Measurements from ENCODE around the gene ZNF689. TPM values are rescaled to one million over a fixed set of nuclear protein-coding genes. Genes with fewer than 3 reads are reported as not detected.
A peak's percentile ranks its signal among the peaks of the same experiment; 100 is the strongest.

Gene ZNF689
- total and polyA plus RNA-seq, 2 of the 13 experiments (the other 11 are each of a cell fraction or from before 2014, with no cell fraction given): 9.7 to 19.5 TPM

- TF ChIP-seq MZF1 (CRISPR knock-in tag; IDR thresholded peaks at IDR 0.05; ENCODE audit: borderline replicate concordance): no peak
- TF ChIP-seq RBM39 (IDR thresholded peaks at IDR 0.05; ENCODE audit: low read depth, low read length, poor library complexity, severe bottlenecking): no peak
- TF ChIP-seq GFI1 (CRISPR knock-in tag; IDR thresholded peaks at IDR 0.05; ENCODE audit: borderline replicate concordance): 0 out of 2 replicates have a peak, but pooled peaks have one; percentile 41
- no peak for TF ChIP-seq PLSCR1 (CRISPR knock-in tag; IDR thresholded peaks at IDR 0.05; ENCODE audit: borderline replicate concordance)
- no peak for TF ChIP-seq RARA (CRISPR knock-in tag; IDR thresholded peaks at IDR 0.05)
- TF ChIP-seq TMF1 (CRISPR knock-in tag; IDR thresholded peaks at IDR 0.05; ENCODE audit: low read depth): peak; percentile 39; the same call in 1 of the 2 replicates
- 0 out of 2 replicates have a peak, but pooled peaks have one; percentile 6 for TF ChIP-seq THRA (CRISPR knock-in tag; IDR thresholded peaks at IDR 0.05; ENCODE audit: borderline replicate concordance)
- peak; percentile 73 for TF ChIP-seq ZGPAT (CRISPR knock-in tag; IDR thresholded peaks at IDR 0.05)
- TF ChIP-seq HNRNPH1 (optimal IDR thresholded peaks at IDR 0.05; ENCODE audit: low read depth, low read length): no peak
- no peak for TF ChIP-seq NFE2 (CRISPR knock-in tag; IDR thresholded peaks at IDR 0.05)
- TF ChIP-seq JUN (CRISPR knock-in tag; IDR thresholded peaks at IDR 0.05): no peak
- TF ChIP-seq ZNF816 (CRISPR knock-in tag; IDR thresholded peaks at IDR 0.05; ENCODE audit: borderline replicate concordance): no peak
- TF ChIP-seq ZNF597 (CRISPR knock-in tag; IDR thresholded peaks at IDR 0.05): no peak
- peak; percentile 91; the same call in 1 of the 2 replicates for TF ChIP-seq FOXK1 (CRISPR knock-in tag; IDR thresholded peaks at IDR 0.05; ENCODE audit: borderline replicate concordance, low read depth)
- no peak for TF ChIP-seq SOX6 (IDR thresholded peaks at IDR 0.05)
- TF ChIP-seq SOX6 (CRISPR knock-in tag; IDR thresholded peaks at IDR 0.05): peak; percentile 26; the same call in 1 of the 2 replicates
- TF ChIP-seq ZNF12 (CRISPR knock-in tag; IDR thresholded peaks at IDR 0.05): no peak
- TF ChIP-seq CHD4 (IDR thresholded peaks at IDR 0.05; ENCODE audit: borderline replicate concordance, low read length): no peak
- TF ChIP-seq ZNF160 (CRISPR knock-in tag; IDR thresholded peaks at IDR 0.05): peak; percentile 31; the same call in 1 of the 2 replicates
- TF ChIP-seq SP140L (CRISPR knock-in tag; IDR thresholded peaks at IDR 0.05; ENCODE audit: borderline replicate concordance): 0 out of 2 replicates have a peak, but pooled peaks have one; percentile 58
- TF ChIP-seq USF2 (IDR thresholded peaks at IDR 0.05; ENCODE audit: low read depth, low read length): no peak
- TF ChIP-seq USF2 (CRISPR knock-in tag; IDR thresholded peaks at IDR 0.05; ENCODE audit: borderline replicate concordance): peak; percentile 42; the same call in 1 of the 2 replicates
Observed at GRCh38 chr16:30571445-30572322, 38.5 kb downstream of the ZNF689 start, which contains the start of gene ZNF688 (continued).

Measured in HepG2 (cell line).